Liver (tissue), 9 donors: Measurements from ENCODE around the gene ZNF777. TPM values are rescaled to one million over a fixed set of nuclear protein-coding genes. Genes with fewer than 3 reads are reported as not detected.

Experiments used
- DNase-seq: peaks from one replicate; pipeline ENCODE4 v3.0.0-alpha.2; 2017; ENCODE audit warnings: low spot score
- H3K27ac ChIP-seq, 2 donors: one replicate each; pipeline ENCODE4 v1.7.0; 2013; ENCODE audit warnings: inconsistent platforms in 2 of 2, low read length in 2 of 2, control low read depth in 1 of 2, low read depth in 1 of 2, mild to moderate bottlenecking in 1 of 2
- H3K27me3 ChIP-seq, 4 donors: one replicate each; pipeline versions ENCODE4 v1.6.1 to v1.7.0; 2013; ENCODE audit warnings: low read length in 3 of 4, inconsistent platforms in 1 of 4, mild to moderate bottlenecking in 1 of 4, moderate library complexity in 1 of 4; ENCODE audit not compliant: control insufficient read depth in 4 of 4, insufficient read depth in 4 of 4
- H3K36me3 ChIP-seq, 4 donors: one replicate each; pipeline versions ENCODE4 v1.6.1 to v1.7.0; 2013; ENCODE audit warnings: low read length in 3 of 4, mild to moderate bottlenecking in 3 of 4, low read depth in 1 of 4, moderate library complexity in 1 of 4; ENCODE audit not compliant: control insufficient read depth in 4 of 4, insufficient read depth in 3 of 4
- H3K4me1 ChIP-seq, 4 donors: one replicate each; pipeline versions ENCODE4 v1.6.1 to v1.7.0; 2013; ENCODE audit warnings: low read length in 3 of 4, mild to moderate bottlenecking in 3 of 4, moderate library complexity in 1 of 4; ENCODE audit not compliant: control insufficient read depth in 4 of 4, insufficient read depth in 4 of 4
- H3K4me3 ChIP-seq, 3 donors: one replicate each; pipeline versions ENCODE4 v1.6.1 to v1.7.0; 2013; ENCODE audit warnings: low read length in 3 of 3, control low read depth in 1 of 3, low read depth in 1 of 3, mild to moderate bottlenecking in 1 of 3
- H3K9ac ChIP-seq, 2 donors: one replicate each; pipeline ENCODE4 v1.7.0; 2013; ENCODE audit warnings: low read length in 2 of 2, mild to moderate bottlenecking in 2 of 2, moderate library complexity in 2 of 2, control low read depth in 1 of 2, low read depth in 1 of 2
- H3K9me3 ChIP-seq, 4 donors: one replicate each; pipeline versions ENCODE4 v1.6.1 to v1.7.0; 2013; ENCODE audit warnings: low read length in 3 of 4; ENCODE audit not compliant: control insufficient read depth in 4 of 4
- CTCF ChIP-seq: fragments of 150-350 bp; IDR thresholded peaks from 2 replicates; pipeline ENCODE4 v1.5.1; 2017; ENCODE audit warnings: improper control_type of control experiment, low read depth, low read length; ENCODE audit not compliant: missing input control
- EGR1 ChIP-seq, 2 donors: IDR thresholded peaks; 2 replicates each; pipeline ENCODE4 v1.6.1; 2016 to 2018; ENCODE audit warnings: antibody characterized with exemption in 2 of 2, low read depth in 2 of 2
- FOXA1 ChIP-seq: IDR thresholded peaks from 2 replicates; pipeline ENCODE4 v1.6.1; 2016; ENCODE audit warnings: antibody characterized with exemption
- FOXA2 ChIP-seq: IDR thresholded peaks from 2 replicates; pipeline ENCODE4 v1.6.1; 2016; ENCODE audit warnings: antibody characterized with exemption
- GABPA ChIP-seq, 2 donors: IDR thresholded peaks in 1 of 2; conservative IDR thresholded peaks in 1 of 2; 2 replicates each; pipeline ENCODE4 v1.6.1; 2016; ENCODE audit warnings: antibody characterized with exemption in 2 of 2, mild to moderate bottlenecking in 1 of 2, moderate library complexity in 1 of 2
- HNF4A ChIP-seq, 2 donors: conservative IDR thresholded peaks; 2 replicates each; pipeline ENCODE4 v1.6.1; 2016; ENCODE audit warnings: antibody characterized with exemption in 2 of 2, mild to moderate bottlenecking in 2 of 2
- JUND ChIP-seq, 2 donors: IDR thresholded peaks; 2 replicates each; pipeline ENCODE4 v1.6.1; 2016; ENCODE audit warnings: antibody characterized with exemption in 2 of 2
- MAX ChIP-seq: IDR thresholded peaks from 2 replicates; pipeline ENCODE4 v1.6.1; 2016; ENCODE audit warnings: antibody characterized with exemption
- NR2F2 ChIP-seq: IDR thresholded peaks from 2 replicates; pipeline ENCODE4 v1.6.1; 2016; ENCODE audit warnings: antibody characterized with exemption
- RAD21 ChIP-seq, 2 donors: IDR thresholded peaks; 2 replicates each; pipeline ENCODE4 v1.6.1; 2016; ENCODE audit warnings: antibody characterized with exemption in 2 of 2, mild to moderate bottlenecking in 2 of 2
- REST ChIP-seq: IDR thresholded peaks from 2 replicates; pipeline ENCODE4 v1.6.1; 2016; ENCODE audit warnings: antibody characterized with exemption, mild to moderate bottlenecking
- RXRA ChIP-seq, 2 donors: IDR thresholded peaks; 2 replicates each; pipeline ENCODE4 v1.6.1; 2017 to 2018; ENCODE audit warnings: antibody characterized with exemption in 2 of 2, mild to moderate bottlenecking in 1 of 2
- TAF1 ChIP-seq: conservative IDR thresholded peaks from 2 replicates; pipeline ENCODE4 v1.6.1; 2016; ENCODE audit warnings: antibody characterized with exemption, mild to moderate bottlenecking
- ZBTB33 ChIP-seq: IDR thresholded peaks from 2 replicates; pipeline ENCODE4 v1.6.1; 2016; ENCODE audit warnings: antibody characterized with exemption
- WGBS: extraction: QIAGEN DNeasy Blood & Tissue Kit; methylation state at CpG from one replicate; pipeline ENCODE4 v1.1.7; 2013; 5-methylcytosine and 5-hydroxymethylcytosine counted together
- polyA plus RNA-seq, 2 donors: library from polyadenylated mRNA; stranded (reverse) in 1 of 2; unstranded in 1 of 2; fragments of 200-250 nt in 1 of 2; fragments of >200 nt in 1 of 2; fragmentation: Nextera tagmentation in 1 of 2; extraction: Ambion mirVana in 1 of 2; gene quantifications; one replicate each; pipeline versions ENCODE4 v1.2.1 to v1.2.3, GENCODE V29; 2013 to 2015
- total RNA-seq, 2 donors: library from RNA; depleted of rRNA; stranded (reverse); fragments of >200 nt; gene quantifications; one replicate each; pipeline ENCODE4 v1.2.3, GENCODE V29; 2014
- TF ChIP-seq, protein P1 (sequence below): IDR thresholded peaks from 2 replicates; pipeline ENCODE4 v1.6.1; 2016; ENCODE audit warnings: antibody characterized with exemption
- donor health status: healthy.
- donor health status: healthy.
- donor health status: healthy.
- donor health status: healthy.
- donor health status: healthy.

The ZNF777 gene
- total and polyA plus RNA-seq, 4 donors, result 0.22 to 5.7 (median 4.1) TPM

DNA sequence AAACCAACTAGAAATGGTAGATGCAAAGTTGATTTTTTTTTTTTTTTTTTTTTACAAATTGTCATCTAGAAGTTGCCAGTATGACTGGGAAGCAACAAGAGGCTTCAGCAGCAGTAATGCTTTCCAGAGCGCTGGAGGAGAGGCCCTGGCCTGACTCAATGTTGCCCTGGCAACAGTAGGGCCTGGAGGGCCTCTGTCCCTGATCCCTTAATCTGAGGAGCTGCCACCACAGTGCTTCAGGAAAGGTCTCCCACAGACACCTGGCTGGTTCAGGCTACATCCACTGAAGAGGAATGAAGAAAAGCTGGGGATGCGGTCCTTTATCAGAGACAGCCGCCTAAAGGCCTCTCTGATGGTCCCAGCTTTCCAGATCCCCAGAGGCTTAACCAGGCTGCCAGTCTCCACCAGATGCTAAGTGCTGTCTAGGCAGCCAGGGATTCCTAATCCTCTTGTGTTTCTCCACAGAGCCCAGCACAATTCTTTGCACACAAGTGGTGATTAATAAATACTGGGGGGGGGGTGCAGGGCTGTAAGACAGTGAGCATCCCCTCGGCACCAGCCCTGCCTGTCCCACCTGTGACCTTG, 33.7 kb downstream of the ZNF777 start:
- no peaks in the 10 kb centered on the region for H3K27me3 ChIP-seq
- no peak for TF ChIP-seq ZBTB33
- no peak for TF ChIP-seq FOXA1
- no peak for TF ChIP-seq EGR1 (IDR thresholded peaks at IDR 0.05; ENCODE audit: low read depth in 2 of 2)
- no peak for TF ChIP-seq RAD21 (IDR thresholded peaks at IDR 0.05)
- TF ChIP-seq NR2F2, result no peak
- TF ChIP-seq REST, result no peak
- no peak for TF ChIP-seq HNF4A (conservative IDR thresholded peaks at IDR 0.05)
- no peak for TF ChIP-seq JUND (IDR thresholded peaks at IDR 0.05)
- TF ChIP-seq TAF1, result no peak
- no peak for TF ChIP-seq GABPA (IDR thresholded peaks at IDR 0.05 in 1 of 2, conservative IDR thresholded peaks at IDR 0.05 in 1 of 2)
- TF ChIP-seq, protein P1, sequence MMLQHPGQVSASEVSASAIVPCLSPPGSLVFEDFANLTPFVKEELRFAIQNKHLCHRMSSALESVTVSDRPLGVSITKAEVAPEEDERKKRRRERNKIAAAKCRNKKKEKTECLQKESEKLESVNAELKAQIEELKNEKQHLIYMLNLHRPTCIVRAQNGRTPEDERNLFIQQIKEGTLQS, result no peak
- no peak for TF ChIP-seq RXRA (IDR thresholded peaks at IDR 0.05)
- no peak for TF ChIP-seq CTCF
- no peak for TF ChIP-seq FOXA2
- TF ChIP-seq MAX, result no peak
- WGBS, result 97% methylated on average over 4 of the region's 4 CpGs
- no peak overlapping the region for H3K27ac ChIP-seq
- H3K4me1 ChIP-seq, result peaks cover 5 to 10% (median 8%) of the 10 kb centered on the region in 4 donors
- no peak overlapping the region for H3K4me3 ChIP-seq
- DNase-seq, result no peak
- no peak overlapping the region for H3K9ac ChIP-seq
- H3K36me3 ChIP-seq, result peaks cover 3 to 13% (median 10%) of the 10 kb centered on the region in 4 donors
- H3K9me3 ChIP-seq, result no peaks in the 10 kb centered on the region
